HepG2 (cell line): ENCODE measurements around the gene MICB. TPM values are rescaled to one million over a fixed set of nuclear protein-coding genes. Genes with fewer than 3 reads are reported as not detected.

Source experiments
- FOXA3 ChIP-seq: IDR thresholded peaks from 2 replicates; pipeline ENCODE4 v1.6.1; 2016; ENCODE audit warnings: missing genetic modification reagents, missing compliant biosample characterization
- KLF9 ChIP-seq: IDR thresholded peaks from 2 replicates; pipeline ENCODE4 v1.6.1; 2016; ENCODE audit warnings: low read depth
- ZBTB38 ChIP-seq: sonication (generic); formaldehyde crosslinking; IDR thresholded peaks from 2 replicates; pipeline ENCODE4 v1.5.1; 2020; ENCODE audit warnings: mild to moderate bottlenecking, missing genetic modification reagents
- ZFP37 ChIP-seq: sonication (generic); formaldehyde crosslinking; IDR thresholded peaks from 2 replicates; pipeline ENCODE4 v1.4.0; 2020; ENCODE audit warnings: missing genetic modification reagents, borderline replicate concordance
- ZFP62 ChIP-seq: sonication (generic); formaldehyde crosslinking; IDR thresholded peaks from 2 replicates; pipeline ENCODE4 v1.4.0; 2020; ENCODE audit warnings: missing genetic modification reagents
- ZNF251 ChIP-seq: sonication (generic); formaldehyde crosslinking; IDR thresholded peaks from 2 replicates; pipeline ENCODE4 v1.9.0; 2021; ENCODE audit warnings: mild to moderate bottlenecking, missing genetic modification reagents
- ZNF563 ChIP-seq: sonication (generic); formaldehyde crosslinking; IDR thresholded peaks from 2 replicates; pipeline ENCODE4 v1.8.0; 2022; ENCODE audit warnings: mild to moderate bottlenecking, moderate library complexity, missing genetic modification reagents
- ZNF660 ChIP-seq: sonication (generic); formaldehyde crosslinking; IDR thresholded peaks from 2 replicates; pipeline ENCODE4 v1.5.1; 2020; ENCODE audit warnings: mild to moderate bottlenecking, low read depth, missing genetic modification reagents, borderline replicate concordance
- ZNF772 ChIP-seq: sonication (generic); formaldehyde crosslinking; IDR thresholded peaks from 2 replicates; pipeline ENCODE4 v1.5.0; 2020; ENCODE audit warnings: mild to moderate bottlenecking, missing genetic modification reagents
- ZSCAN22 ChIP-seq: sonication (generic); formaldehyde crosslinking; IDR thresholded peaks from 2 replicates; pipeline ENCODE4 v1.4.0; 2020; ENCODE audit warnings: mild to moderate bottlenecking, missing genetic modification reagents
- polyA plus RNA-seq, 8 experiments: library from polyadenylated mRNA; depleted of rRNA in 3 of 8; stranded (reverse) in 7 of 8; unstranded in 1 of 8; fragments of >200 nt; fragmentation: Illumina TruSeq in 4 of 8; extraction: Trizol in 4 of 8; gene quantifications; 2 replicates each; pipeline versions ENCODE4 v1.2.1 to v1.2.3, GENCODE V29; 2011 to 2016; ENCODE audit warnings: low read depth in 4 of 8, missing spikeins in 1 of 8, mixed read lengths in 1 of 8; ENCODE audit not compliant: insufficient read depth in 1 of 8
- total RNA-seq, 5 experiments: library from RNA; depleted of rRNA; stranded (reverse); fragments of >200 nt; fragmentation: Illumina TruSeq; extraction: Trizol; gene quantifications; 2 replicates each; pipeline ENCODE4 v1.2.3, GENCODE V29; 2016; ENCODE audit warnings: low read depth in 1 of 5
- TF ChIP-seq, protein P1 (sequence below), 2 experiments: fragments of 450-650 bp in 1 of 2; sonication (generic) in 1 of 2; formaldehyde crosslinking in 1 of 2; IDR thresholded peaks; 2 replicates each; pipeline versions ENCODE4 v1.6.1 to v1.8.0; 2016 to 2022; ENCODE audit warnings: antibody characterized with exemption in 1 of 2, mild to moderate bottlenecking in 1 of 2, missing genetic modification reagents in 1 of 2
- TF ChIP-seq, protein P2 (sequence below): sonication (generic); formaldehyde crosslinking; IDR thresholded peaks from 2 replicates; pipeline ENCODE4 v1.4.0; 2020; ENCODE audit warnings: low read depth, missing genetic modification reagents
- TF ChIP-seq, protein P3 (sequence below): sonication (generic); formaldehyde crosslinking; IDR thresholded peaks from 2 replicates; pipeline ENCODE4 v1.4.0; 2020; ENCODE audit warnings: missing genetic modification reagents, borderline replicate concordance

Gene MICB
- total and polyA plus RNA-seq, 2 of the 13 experiments (the other 11 are each of a cell fraction or from before 2014, with no cell fraction given): 12.5 to 12.8 TPM

DNA sequence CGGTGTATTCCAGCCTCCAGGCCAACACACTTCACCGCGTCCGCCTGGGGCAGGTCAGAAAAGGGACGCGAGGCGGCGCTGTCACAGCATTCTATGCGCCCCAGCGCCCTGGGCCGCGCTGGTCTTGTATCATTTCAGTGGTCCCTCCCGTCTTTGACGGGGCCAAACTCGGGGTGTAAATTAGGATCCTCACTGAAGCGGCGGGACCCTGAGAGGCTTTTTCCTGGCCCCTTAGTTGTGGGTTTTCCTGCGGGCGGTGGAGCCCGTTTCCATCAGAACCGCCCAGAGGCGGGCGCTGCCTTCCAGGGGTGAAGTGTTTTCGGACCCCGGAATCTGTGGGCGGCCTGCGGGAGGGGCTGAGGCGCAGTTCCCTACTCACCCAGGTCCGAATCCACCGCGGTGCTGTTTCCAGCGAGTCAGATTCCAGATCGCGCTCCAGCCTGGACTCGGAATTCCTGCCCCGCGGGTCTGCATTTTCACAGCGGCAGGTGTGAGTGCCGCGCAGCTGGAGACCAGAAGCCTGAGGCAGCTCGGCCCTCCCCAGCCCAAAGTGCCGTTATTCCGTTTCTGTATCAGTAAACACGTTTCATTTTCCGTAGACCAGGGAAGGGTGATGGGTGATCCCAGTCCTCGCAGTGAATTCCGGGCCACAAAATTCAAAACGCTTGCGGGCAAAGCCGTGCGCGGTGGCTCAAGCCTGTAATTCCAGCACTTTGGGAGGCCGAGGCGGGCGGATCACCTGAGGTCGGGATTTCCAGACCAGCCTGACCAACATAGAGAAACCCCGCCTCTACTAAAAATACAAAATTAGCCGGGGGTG, 3.9 kb upstream of the MICB start (continued):
- TF ChIP-seq, protein P1, sequence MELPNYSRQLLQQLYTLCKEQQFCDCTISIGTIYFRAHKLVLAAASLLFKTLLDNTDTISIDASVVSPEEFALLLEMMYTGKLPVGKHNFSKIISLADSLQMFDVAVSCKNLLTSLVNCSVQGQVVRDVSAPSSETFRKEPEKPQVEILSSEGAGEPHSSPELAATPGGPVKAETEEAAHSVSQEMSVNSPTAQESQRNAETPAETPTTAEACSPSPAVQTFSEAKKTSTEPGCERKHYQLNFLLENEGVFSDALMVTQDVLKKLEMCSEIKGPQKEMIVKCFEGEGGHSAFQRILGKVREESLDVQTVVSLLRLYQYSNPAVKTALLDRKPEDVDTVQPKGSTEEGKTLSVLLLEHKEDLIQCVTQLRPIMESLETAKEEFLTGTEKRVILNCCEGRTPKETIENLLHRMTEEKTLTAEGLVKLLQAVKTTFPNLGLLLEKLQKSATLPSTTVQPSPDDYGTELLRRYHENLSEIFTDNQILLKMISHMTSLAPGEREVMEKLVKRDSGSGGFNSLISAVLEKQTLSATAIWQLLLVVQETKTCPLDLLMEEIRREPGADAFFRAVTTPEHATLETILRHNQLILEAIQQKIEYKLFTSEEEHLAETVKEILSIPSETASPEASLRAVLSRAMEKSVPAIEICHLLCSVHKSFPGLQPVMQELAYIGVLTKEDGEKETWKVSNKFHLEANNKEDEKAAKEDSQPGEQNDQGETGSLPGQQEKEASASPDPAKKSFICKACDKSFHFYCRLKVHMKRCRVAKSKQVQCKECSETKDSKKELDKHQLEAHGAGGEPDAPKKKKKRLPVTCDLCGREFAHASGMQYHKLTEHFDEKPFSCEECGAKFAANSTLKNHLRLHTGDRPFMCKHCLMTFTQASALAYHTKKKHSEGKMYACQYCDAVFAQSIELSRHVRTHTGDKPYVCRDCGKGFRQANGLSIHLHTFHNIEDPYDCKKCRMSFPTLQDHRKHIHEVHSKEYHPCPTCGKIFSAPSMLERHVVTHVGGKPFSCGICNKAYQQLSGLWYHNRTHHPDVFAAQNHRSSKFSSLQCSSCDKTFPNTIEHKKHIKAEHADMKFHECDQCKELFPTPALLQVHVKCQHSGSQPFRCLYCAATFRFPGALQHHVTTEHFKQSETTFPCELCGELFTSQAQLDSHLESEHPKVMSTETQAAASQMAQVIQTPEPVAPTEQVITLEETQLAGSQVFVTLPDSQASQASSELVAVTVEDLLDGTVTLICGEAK (IDR thresholded peaks at IDR 0.05): no peak
- TF ChIP-seq, protein P1 (CRISPR knock-in tag; IDR thresholded peaks at IDR 0.05): no peak
- TF ChIP-seq ZNF772 (CRISPR knock-in tag) (no peak), ZNF563 (CRISPR knock-in tag) (no peak; the same call in 1 of the 2 replicates), ZBTB38 (CRISPR knock-in tag) (no peak), KLF9 (CRISPR knock-in tag) (no peak), ZFP37 (CRISPR knock-in tag) (no peak), ZNF251 (CRISPR knock-in tag) (no peak), FOXA3 (CRISPR knock-in tag) (peak; percentile 30; the same call in 1 of the 2 replicates), ZSCAN22 (CRISPR knock-in tag) (no peak), ZNF660 (CRISPR knock-in tag) (no peak), ZFP62 (CRISPR knock-in tag) (no peak)
- TF ChIP-seq, protein P2, sequence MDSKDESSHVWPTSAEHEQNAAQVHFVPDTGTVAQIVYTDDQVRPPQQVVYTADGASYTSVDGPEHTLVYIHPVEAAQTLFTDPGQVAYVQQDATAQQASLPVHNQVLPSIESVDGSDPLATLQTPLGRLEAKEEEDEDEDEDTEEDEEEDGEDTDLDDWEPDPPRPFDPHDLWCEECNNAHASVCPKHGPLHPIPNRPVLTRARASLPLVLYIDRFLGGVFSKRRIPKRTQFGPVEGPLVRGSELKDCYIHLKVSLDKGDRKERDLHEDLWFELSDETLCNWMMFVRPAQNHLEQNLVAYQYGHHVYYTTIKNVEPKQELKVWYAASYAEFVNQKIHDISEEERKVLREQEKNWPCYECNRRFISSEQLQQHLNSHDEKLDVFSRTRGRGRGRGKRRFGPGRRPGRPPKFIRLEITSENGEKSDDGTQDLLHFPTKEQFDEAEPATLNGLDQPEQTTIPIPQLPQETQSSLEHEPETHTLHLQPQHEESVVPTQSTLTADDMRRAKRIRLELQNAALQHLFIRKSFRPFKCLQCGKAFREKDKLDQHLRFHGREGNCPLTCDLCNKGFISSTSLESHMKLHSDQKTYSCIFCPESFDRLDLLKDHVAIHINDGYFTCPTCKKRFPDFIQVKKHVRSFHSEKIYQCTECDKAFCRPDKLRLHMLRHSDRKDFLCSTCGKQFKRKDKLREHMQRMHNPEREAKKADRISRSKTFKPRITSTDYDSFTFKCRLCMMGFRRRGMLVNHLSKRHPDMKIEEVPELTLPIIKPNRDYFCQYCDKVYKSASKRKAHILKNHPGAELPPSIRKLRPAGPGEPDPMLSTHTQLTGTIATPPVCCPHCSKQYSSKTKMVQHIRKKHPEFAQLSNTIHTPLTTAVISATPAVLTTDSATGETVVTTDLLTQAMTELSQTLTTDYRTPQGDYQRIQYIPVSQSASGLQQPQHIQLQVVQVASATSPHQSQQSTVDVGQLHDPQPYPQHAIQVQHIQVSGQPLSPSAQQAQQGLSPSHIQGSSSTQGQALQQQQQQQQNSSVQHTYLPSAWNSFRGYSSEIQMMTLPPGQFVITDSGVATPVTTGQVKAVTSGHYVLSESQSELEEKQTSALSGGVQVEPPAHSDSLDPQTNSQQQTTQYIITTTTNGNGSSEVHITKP (CRISPR knock-in tag): peak; percentile 44; the same call in 1 of the 2 replicates
- TF ChIP-seq, protein P3, sequence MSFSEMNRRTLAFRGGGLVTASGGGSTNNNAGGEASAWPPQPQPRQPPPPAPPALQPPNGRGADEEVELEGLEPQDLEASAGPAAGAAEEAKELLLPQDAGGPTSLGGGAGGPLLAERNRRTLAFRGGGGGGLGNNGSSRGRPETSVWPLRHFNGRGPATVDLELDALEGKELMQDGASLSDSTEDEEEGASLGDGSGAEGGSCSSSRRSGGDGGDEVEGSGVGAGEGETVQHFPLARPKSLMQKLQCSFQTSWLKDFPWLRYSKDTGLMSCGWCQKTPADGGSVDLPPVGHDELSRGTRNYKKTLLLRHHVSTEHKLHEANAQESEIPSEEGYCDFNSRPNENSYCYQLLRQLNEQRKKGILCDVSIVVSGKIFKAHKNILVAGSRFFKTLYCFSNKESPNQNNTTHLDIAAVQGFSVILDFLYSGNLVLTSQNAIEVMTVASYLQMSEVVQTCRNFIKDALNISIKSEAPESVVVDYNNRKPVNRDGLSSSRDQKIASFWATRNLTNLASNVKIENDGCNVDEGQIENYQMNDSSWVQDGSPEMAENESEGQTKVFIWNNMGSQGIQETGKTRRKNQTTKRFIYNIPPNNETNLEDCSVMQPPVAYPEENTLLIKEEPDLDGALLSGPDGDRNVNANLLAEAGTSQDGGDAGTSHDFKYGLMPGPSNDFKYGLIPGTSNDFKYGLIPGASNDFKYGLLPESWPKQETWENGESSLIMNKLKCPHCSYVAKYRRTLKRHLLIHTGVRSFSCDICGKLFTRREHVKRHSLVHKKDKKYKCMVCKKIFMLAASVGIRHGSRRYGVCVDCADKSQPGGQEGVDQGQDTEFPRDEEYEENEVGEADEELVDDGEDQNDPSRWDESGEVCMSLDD: no peak
